ENCODE results near the gene PXT1. TPM values are rescaled to one million over a fixed set of nuclear protein-coding genes. Genes with fewer than 3 reads are reported as not detected.
"Not testable (repeated sequence)": the region's sequence is repeated elsewhere in the genome, so short reads cannot be mapped to it uniquely, and the experiment has no call there.

The PXT1 gene
- polyA plus RNA-seq, 4 donors = 0.10 to 0.15 TPM; not detected in 2

DNA sequence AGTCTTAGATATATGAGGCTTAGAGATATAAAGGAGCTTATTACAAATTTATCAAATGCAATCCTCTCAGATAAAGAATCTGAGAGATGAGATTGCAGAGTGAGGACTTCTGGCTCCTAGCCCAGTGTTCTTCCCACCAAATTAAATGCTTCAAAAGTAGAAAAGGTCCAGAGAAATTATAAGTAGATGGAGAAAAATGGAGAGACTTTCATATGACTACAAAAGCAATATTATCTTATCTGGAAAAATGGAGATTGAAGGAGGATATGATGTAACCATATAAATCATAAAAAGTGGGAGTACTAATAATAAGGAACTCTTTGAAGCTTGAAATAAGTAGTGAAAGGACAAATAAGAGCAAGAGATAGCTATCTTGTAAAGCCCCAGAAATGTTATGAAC lies 3.0 kb upstream of the PXT1 start:
- no peak for DNase-seq (ENCODE audit: low read depth in 4 of 4, low spot score in 3 of 4)

DNA sequence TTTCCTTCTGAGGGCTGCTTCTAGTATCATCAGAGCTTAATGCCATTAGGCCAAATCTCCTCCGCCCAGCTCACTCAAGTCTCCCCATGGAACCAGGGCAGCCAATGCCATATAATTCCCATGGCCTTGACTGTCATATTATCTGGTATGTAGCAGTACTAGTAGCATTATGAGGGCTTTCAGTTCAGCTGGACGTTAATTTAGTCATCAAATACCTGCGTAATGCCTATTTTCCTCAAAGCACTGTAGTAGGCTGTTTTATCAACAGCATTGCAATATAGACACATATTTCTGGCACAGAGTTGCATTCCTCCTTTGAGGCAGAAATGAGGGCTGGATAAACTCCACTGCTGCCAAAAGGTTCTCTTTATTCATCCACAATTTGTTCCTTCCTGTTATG lies 1.8 kb upstream of the PXT1 start:
- no peak for DNase-seq (ENCODE audit: low read depth in 4 of 4, low spot score in 3 of 4)

DNA sequence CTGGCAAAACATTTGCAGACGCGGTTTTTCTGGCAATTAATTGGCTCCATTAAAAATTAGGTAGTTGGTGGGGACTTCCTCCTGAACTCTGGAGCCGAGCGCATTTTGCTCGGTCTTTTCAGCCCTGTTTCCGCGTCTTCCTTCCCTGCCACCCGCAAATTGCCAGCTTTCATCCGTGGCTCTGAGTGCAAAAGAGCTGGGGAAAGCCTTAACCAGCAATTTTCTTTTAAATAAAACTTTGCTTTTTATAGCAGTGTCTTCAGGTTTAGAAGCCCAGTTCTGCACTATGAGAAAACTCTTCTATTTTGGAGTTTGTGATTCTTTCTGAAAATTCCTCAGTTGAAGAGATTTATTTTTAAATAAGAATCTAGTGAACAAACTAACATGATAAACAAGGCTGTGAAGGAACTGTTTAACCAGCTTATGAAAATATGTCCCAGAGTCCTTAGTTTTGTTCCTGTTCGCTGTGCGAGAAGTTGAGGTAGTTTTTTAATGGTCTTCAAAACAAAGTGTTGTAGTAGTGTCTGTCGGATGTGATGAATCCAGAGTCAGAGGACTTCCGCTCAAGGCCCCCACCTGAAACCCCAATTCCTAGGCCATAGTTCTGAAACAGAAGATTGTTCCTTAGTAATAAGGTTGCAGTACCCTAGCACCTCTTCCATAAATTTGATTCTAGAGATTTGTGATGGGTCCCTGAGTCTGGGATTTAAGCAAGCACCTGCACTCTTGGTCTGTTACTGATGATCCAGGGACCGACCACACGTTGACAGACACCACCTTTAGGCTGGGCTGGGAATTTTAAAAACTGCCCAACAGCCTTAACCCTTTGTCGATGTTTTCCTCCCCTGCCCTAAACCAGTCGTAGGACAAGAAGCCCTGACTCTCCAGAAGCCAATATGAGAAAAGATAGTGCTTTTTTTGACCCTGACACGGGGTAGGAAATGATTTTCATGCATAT lies 1.1 kb upstream of the PXT1 start:
- peak in 1 of 4 donors; percentile 11 for DNase-seq (ENCODE audit: low read depth in 4 of 4, low spot score in 3 of 4)

DNA sequence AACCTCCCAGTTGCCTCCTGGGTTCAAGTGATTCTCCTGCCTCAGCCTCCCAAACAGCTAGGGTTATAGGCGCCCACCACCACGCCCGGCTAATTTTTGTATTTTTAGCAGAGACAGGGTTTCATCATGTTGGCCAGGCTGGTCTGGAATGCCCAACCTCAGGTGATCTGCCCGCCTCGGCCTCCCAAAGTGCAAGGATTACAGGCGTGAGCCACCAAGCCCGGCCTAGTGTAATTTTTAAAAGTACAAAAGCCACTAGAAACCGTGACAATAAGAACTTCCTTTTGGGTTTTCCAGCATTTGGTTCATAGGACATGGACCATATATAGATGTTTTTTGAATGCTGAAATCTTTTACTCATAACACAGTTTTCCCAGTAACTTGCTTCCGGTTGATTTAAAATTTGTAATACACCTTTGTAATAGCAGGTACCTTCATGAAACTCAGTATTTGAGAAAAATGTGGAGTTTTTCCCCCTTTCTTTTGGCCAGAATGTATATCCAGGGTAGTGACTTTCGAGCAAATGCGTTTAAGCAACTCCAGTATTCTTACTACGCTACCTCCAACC lies 467 bp downstream of the PXT1 start:
- DNase-seq (ENCODE audit: low read depth in 4 of 4, low spot score in 3 of 4) = no peak

DNA sequence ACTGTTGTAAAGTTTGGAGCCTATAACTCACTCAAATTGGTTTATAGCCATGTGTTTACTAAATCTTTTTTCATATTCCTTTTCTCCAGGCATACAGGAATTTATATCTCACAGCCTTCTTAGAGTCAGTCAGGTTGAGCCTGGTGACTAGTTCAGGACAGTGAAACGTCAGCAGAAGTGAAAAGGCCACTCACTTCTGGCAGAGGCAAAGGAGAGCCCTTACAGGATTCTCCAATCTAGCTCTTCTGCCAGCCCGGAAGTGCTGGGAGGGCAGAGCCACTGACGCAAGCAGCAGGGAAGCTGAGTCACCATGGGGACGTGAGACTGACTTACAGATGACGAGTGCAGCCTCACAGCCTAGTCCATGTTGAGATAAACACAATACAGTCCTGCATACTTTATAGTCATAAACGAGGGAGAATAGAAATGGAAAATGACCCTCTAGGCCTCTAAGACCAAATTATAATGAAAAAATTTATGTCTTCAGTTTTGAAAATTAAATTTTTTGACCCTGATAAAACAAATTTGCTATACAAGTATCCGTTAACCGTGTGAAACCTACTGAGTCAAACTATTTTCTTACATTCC lies 1.3 kb downstream of the PXT1 start:
- DNase-seq (ENCODE audit: low read depth in 4 of 4, low spot score in 3 of 4) = peak in 1 of 4 donors; percentile 35

- no peak for DNase-seq (ENCODE audit: low read depth in 4 of 4, low spot score in 3 of 4)
Measured at GRCh38 chr6:36436466-36436865, 6.2 kb downstream of the PXT1 start.

DNA sequence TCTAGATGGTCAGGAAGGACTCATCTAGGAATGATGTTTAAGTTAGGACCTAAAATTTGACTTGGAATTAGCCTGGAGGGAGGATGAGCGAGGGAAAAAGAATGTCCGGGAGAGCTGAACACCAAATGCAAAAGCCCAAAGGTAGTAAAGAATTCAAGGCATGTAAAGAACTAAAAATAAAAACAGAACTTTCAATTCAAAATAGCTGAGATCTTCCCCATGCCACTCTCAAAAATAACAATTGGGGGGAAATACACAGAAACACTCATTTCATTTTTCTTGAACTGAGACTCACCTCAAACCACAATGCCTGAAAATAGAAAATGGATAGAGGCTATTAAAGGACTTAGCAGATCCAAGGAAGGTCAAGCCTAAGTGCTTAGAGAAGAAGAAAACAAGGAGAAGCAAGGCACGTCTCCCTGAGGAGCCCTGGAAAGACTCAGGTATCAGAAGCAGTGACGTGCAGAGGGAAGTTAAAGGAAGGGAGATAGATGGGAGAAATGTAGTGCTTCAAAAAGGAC lies 10.4 kb downstream of the PXT1 start:
- no peak for DNase-seq (ENCODE audit: low read depth in 4 of 4, low spot score in 3 of 4)

DNA sequence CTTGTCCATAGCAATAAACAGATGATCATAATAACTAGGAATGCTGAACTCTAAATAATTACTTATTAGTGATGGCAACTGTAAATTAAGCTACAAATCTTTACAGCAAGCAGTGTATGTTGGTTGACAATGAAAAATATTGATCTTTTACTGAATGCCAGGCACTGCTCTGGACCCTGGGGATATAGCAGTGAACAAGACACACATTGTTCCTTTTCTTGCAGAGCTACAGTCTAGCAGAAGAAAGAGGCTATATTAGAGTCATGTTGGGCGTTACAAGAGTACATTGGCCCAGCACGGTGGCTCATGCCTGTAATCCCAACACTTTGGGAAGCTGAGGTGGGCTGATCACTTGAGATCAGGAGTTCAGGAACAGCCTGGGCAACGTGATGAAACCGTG lies 11.5 kb downstream of the PXT1 start:
- DNase-seq (ENCODE audit: low read depth in 4 of 4, low spot score in 3 of 4) = no peak

- DNase-seq (ENCODE audit: low read depth in 4 of 4, low spot score in 3 of 4) = no peak
Measured at GRCh38 chr6:36430351-36430750, 12.3 kb downstream of the PXT1 start.

DNA sequence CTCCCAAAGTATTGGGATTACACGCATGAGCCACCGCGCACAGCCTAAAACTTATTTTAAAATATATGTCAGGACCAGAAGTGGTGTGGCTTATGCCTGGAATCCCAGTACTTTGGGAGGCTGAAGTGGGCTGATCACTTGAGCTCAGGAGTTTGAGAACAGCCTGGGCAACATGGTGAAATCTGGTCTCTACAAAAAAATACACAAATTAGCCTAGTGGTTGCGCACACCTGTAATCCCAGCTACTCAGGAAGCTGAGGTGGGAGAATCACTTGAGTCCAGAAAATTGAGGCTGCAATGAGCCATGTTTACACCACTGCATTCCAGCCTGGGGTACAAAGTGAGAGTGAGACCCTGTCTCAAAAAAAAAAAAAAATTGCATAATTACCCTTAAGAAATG lies 13.7 kb downstream of the PXT1 start:
- no peak for DNase-seq (ENCODE audit: low read depth in 4 of 4, low spot score in 3 of 4)

- no peak for DNase-seq (ENCODE audit: low read depth in 4 of 4, low spot score in 3 of 4)
Measured at GRCh38 chr6:36426622-36427021, 16.0 kb downstream of the PXT1 start.

- peak; percentile 93 to 98 (median 96) for DNase-seq (ENCODE audit: low read depth in 4 of 4, low spot score in 3 of 4)
Measured at GRCh38 chr6:36423101-36423824, 19.4 kb downstream of the PXT1 start.

DNA sequence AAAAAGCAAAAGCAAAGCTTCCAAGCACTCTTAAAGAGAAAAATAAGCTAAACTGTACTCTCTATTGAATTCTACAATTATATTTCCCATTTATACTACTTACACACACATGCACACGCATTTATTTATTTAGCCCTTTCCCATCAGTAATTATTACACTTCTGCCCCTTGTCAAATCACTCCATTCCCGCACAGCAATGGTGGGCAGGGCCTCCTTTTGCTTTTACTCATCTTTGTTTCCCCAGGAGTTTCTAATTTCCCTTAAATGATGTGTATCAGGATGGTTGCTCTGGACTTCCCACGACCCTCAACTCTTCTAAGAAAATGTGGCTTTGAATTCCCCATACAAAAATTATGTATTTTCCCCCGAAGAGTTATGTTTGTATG lies 19.9 kb downstream of the PXT1 start:
- no peak for DNase-seq (ENCODE audit: low read depth in 4 of 4, low spot score in 3 of 4)

GRCh38 chr6:36419310-36419709 lies 23.3 kb downstream of the PXT1 start:
- DNase-seq (ENCODE audit: low read depth in 4 of 4, low spot score in 3 of 4) = no peak

- DNase-seq (ENCODE audit: low read depth in 4 of 4, low spot score in 3 of 4) = no peak
Measured at GRCh38 chr6:36418558-36418957, 24.1 kb downstream of the PXT1 start.

DNA sequence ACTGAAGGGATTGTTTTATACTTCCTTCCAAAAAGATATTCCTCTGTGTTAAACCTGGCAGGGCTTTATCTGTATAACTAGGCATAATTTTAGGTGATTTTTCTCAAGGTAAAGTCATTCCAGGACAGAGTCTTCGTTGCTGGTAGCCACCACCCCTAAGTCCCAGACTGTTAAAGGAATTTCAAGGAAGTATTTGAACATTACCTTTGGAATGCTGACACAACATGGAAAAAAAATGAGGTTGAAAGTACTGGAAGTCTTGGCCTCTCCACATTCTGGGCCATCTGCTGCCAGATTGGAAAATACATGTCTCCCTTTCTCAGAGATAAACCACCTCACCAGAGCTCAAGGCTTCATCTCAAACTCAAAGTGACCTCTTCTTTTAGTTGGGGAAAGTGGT lies 28.2 kb downstream of the PXT1 start:
- no peak for DNase-seq (ENCODE audit: low read depth in 4 of 4, low spot score in 3 of 4)

- DNase-seq (ENCODE audit: low read depth in 4 of 4, low spot score in 3 of 4) = no peak
Measured at GRCh38 chr6:36413489-36414480, 28.9 kb downstream of the PXT1 start.

DNA sequence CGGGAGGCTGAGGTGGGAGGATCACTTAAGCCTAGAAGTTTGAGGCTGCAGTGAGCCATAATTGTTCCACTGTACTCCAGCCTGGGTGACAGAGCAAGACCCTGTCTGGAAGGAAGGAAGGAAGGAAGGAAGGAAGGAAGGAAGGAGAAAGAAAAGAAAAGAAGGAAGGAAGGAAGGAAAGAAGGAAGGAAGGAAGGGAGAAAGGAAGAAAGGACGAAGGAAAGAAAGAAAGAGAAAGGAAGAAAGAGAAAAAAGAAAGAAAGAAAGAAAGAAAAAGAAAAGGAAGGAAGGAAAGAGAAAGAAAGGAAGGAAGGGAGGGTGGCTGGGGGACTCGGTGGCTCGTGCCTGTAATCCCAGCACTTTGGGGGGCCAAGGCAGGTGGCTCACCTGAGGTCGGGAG lies 32.9 kb downstream of the PXT1 start:
- not testable (repeated sequence) for DNase-seq (ENCODE audit: low read depth in 4 of 4, low spot score in 3 of 4)

DNA sequence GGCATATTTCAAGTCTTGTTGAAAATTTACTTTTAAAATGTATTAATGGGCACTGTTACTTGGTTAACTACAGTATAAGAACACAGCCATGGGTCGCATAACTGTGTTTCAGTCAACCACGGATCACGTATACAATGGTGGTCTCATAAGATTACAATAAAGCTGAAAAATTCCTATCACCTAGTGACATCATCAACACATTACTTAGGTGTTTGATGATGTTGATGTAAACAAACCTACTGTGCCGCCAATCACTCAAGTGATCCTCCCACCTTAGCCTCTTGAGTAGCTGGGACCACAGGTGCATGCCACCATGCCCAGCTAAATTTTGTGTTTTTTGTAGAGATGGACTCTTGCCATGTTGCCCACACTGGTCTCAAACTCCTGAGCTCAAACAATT lies 38.5 kb downstream of the PXT1 start:
- no peak for DNase-seq (ENCODE audit: low read depth in 4 of 4, low spot score in 3 of 4)

GRCh38 chr6:36402481-36402880 lies 40.2 kb downstream of the PXT1 start:
- no peak for DNase-seq (ENCODE audit: low read depth in 4 of 4, low spot score in 3 of 4)
